ENCODE results near the gene ABCF2. TPM values are rescaled to one million over a fixed set of nuclear protein-coding genes. Genes with fewer than 3 reads are reported as not detected.

The ABCF2 gene
- total RNA-seq, 2 experiments from 2014 or later: 48.4 to 49.0 TPM

DNA sequence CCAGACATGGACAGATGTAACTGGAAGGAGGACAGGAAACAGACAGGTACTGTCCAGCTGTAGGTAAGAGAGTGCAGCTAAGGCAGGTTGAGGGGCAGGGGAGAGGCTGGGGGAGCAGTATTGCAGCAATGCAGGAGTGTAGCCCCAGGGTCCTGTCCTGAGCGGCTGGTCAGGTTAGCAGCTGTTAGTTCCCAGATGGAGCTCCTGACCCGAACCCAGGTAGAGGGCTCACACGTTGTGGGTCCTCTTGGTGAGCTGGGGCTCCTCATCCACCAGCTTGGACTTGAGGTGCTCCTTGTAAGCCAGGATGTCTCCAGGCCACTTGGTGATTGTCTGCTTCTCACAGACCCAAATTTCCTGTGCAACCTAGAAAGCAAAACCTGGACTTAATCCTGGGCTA, 13.2 kb downstream of the ABCF2 start:
- DNase-seq (no peak), ATAC-seq (no peak)
- H3K27me3 Mint-ChIP-seq: no peaks in the 10 kb centered on the region
- POLR2A ChIA-PET: no interaction called here
- intact Hi-C loops (cut with DNase I, micrococcal nuclease): no loop called here
- CTCF ChIA-PET: interaction anchor here (0.6 to 1.5 kb wide), 2 partner anchors 9 to 39 kb away, joined by 3 to 4 read pairs; no protein-coding TSS in a partner anchor
- H3K27ac Mint-ChIP-seq: no peak overlapping the region
- H3K36me3 Mint-ChIP-seq (ENCODE audit: low read depth): peaks cover 35% of the 10 kb centered on the region
- no peaks in the 10 kb centered on the region for H3K4me1 Mint-ChIP-seq
- no peak overlapping the region for H3K4me3 Mint-ChIP-seq
- no peaks in the 10 kb centered on the region for H3K9me3 Mint-ChIP-seq (ENCODE audit: low read depth)

DNA sequence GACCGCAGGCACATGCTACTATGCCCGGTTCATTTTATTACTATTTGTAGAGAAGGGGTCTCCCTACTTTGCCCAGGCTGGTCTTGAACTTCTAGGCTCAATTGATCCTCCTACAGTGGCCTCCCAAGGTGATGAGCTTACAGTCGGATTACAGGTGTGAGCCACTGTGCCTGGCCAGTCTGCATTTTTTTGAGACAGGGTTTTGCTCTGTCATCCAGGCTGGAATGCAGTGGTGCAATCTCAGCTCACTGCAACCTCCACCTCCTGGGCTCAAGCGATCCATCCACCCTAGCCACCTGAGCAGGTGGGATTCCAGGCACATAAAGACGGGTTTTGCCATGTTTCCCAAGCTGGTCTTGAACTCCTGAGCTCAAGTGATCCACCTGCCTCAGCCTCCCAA, 14.4 kb downstream of the ABCF2 start:
- Mint-ChIP-seq H3K27ac (no peak overlapping the region), H3K36me3 (ENCODE audit: low read depth) (peaks cover 23% of the 10 kb centered on the region), H3K27me3 (no peaks in the 10 kb centered on the region), H3K4me3 (no peak overlapping the region), H3K9me3 (ENCODE audit: low read depth) (no peaks in the 10 kb centered on the region), H3K4me1 (peaks cover 9% of the 10 kb centered on the region)
- CTCF ChIA-PET: no interaction called here
- DNase-seq: no peak
- POLR2A ChIA-PET: interaction anchor here (1.1 kb wide), 1 partner anchor 26 kb away, joined by 3 read pairs; no protein-coding TSS in a partner anchor
- no peak for ATAC-seq
- intact Hi-C loops (cut with DNase I, micrococcal nuclease): no loop called here

DNA sequence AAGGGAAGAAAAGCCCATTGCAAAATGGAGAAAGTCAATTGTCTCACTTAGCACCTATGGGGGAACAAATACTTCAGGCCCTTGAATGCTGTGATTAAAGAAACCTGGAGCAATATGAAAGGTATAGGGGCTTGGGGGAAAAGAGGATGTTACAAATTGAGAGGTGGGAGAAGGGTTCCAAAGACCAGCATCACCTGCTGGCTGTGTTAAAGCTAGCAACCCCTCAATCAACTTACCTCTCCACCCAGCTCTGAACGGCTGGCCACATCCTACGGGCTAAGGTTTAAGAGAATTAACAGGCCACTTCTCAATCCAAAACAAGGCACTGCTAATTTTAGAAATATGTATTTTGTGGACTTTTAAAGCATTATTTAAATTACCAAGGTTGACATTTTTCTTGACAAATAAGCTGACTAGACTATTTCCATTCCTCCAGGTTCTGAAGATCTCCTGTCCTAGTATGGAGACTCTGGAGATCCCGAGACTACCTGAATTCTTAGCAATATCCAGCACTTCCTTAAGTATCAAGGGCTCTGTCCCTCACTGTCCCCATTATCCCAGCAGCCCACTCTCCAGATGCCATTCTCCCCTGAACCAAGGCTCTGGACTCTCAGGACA, 15.7 kb downstream of the ABCF2 start:
- H3K27me3 Mint-ChIP-seq: no peaks in the 10 kb centered on the region
- ATAC-seq: no peak
- H3K27ac Mint-ChIP-seq: no peak overlapping the region
- intact Hi-C loops (cut with DNase I, micrococcal nuclease): no loop called here
- ChIA-PET CTCF (interaction anchor here (0.6 to 1.6 kb wide), 5 partner anchors 8 to 1327 kb away, joined by 3 to 6 read pairs (median 3); no protein-coding TSS in a partner anchor), POLR2A (interaction anchor here (0.8 kb wide), 1 partner anchor 12 kb away, joined by 4 read pairs; no protein-coding TSS in a partner anchor)
- H3K9me3 Mint-ChIP-seq (ENCODE audit: low read depth): no peaks in the 10 kb centered on the region
- H3K36me3 Mint-ChIP-seq (ENCODE audit: low read depth): peaks cover 20% of the 10 kb centered on the region
- H3K4me3 Mint-ChIP-seq: no peak overlapping the region
- DNase-seq: no peak
- peaks cover 21% of the 10 kb centered on the region for H3K4me1 Mint-ChIP-seq

- DNase-seq: no peak
- H3K36me3 Mint-ChIP-seq (ENCODE audit: low read depth): peaks cover 12% of the 10 kb centered on the region
- peaks cover 21% of the 10 kb centered on the region for H3K4me1 Mint-ChIP-seq
- ChIA-PET CTCF (interaction anchor here (1.6 kb wide), 1 partner anchor 33 kb away, joined by 6 read pairs; no protein-coding TSS in a partner anchor), POLR2A (no interaction called here)
- intact Hi-C loops (cut with DNase I, micrococcal nuclease): no loop called here
- no peak within 1 kb of the TSS for H3K27ac Mint-ChIP-seq
- no peaks in the 10 kb centered on the region for H3K9me3 Mint-ChIP-seq (ENCODE audit: low read depth)
- no peaks in the 10 kb centered on the region for H3K27me3 Mint-ChIP-seq
- ATAC-seq: no peak
- H3K4me3 Mint-ChIP-seq: no peak within 1 kb of the TSS
Observed at GRCh38 chr7:151210087-151210854, 16.7 kb downstream of the ABCF2 start, which contains the start of gene H2BK1. Gene H2BK1, minus strand, starts transcription at chr7:151210488. Its CDS starts 170 bp downstream, at chr7:151210318.

- Mint-ChIP-seq H3K36me3 (ENCODE audit: low read depth) (peaks cover 5% of the 10 kb centered on the region), H3K4me3 (no peak overlapping the region), H3K9me3 (ENCODE audit: low read depth) (no peaks in the 10 kb centered on the region), H3K4me1 (peaks cover 21% of the 10 kb centered on the region), H3K27ac (no peak overlapping the region), H3K27me3 (peaks cover 2% of the 10 kb centered on the region)
- ATAC-seq: no peak
- ChIA-PET CTCF (interaction anchor here (0.6 kb wide), 1 partner anchor 44 kb away, joined by 3 read pairs; no protein-coding TSS in a partner anchor), POLR2A (no interaction called here)
- intact Hi-C loops (cut with DNase I, micrococcal nuclease): no loop called here
- DNase-seq: no peak
Observed at GRCh38 chr7:151209588-151209987, 17.4 kb downstream of the ABCF2 start.

DNA sequence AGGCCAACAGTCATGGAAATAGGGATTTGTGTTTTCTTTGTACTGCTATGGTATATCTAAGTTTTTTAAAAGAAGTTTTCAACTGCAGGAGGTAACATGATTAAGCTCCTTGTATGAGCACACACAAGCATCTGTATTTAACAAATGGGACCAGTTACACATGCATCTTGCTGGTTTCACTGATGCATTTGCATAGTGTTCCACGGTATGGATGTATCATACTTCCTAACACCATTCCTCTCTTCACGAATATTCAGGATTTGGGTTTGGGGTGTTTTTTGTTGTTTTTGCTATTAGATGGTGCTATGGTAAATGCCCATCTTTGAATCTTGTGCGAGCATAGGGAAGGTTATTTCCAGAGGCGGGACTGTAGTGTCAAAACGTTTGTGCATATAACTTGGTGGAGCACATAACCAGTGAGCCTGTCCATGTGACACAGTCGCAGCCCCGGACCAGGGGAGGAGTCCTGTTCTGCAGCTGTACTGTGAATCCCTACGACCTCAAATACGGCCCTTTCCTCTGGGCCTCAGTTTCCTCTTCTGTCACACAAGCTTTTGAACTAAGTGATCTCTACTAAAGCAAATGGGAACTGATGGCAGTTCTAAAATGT, 18.6 kb downstream of the ABCF2 start:
- Mint-ChIP-seq H3K27ac (no peak overlapping the region), H3K36me3 (ENCODE audit: low read depth) (peaks cover 4% of the 10 kb centered on the region), H3K4me1 (peaks cover 21% of the 10 kb centered on the region), H3K27me3 (peaks cover 4% of the 10 kb centered on the region), H3K9me3 (ENCODE audit: low read depth) (no peaks in the 10 kb centered on the region), H3K4me3 (no peak overlapping the region)
- ChIA-PET POLR2A (no interaction called here), CTCF (no interaction called here)
- intact Hi-C loops (cut with DNase I, micrococcal nuclease): no loop called here
- no peak for DNase-seq
- no peak for ATAC-seq

DNA sequence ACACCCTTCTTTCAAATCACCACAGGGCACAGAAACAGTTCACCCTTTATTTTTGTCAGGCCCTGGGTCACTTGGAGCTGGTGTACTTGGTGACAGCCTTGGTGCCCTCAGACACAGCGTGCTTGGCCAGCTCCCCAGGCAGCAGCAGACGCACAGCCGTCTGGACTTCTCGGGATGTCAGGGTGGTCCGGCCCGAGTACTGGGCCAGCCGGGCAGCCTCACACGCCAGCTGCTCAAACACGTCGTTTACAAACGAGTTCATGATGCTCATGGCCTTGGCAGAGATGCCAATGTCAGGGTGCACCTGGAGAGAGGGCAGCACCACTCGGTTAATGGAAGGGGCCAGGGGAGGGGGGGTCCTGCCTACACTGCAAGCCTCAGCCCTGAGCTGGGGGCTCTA, 19.2 kb downstream of the ABCF2 start:
- H3K4me1 Mint-ChIP-seq: peaks cover 21% of the 10 kb centered on the region
- no peaks in the 10 kb centered on the region for H3K36me3 Mint-ChIP-seq (ENCODE audit: low read depth)
- H3K9me3 Mint-ChIP-seq (ENCODE audit: low read depth): no peaks in the 10 kb centered on the region
- H3K4me3 Mint-ChIP-seq: no peak overlapping the region
- CTCF ChIA-PET: no interaction called here
- peaks cover 4% of the 10 kb centered on the region for H3K27me3 Mint-ChIP-seq
- intact Hi-C loops (cut with DNase I, micrococcal nuclease): no loop called here
- POLR2A ChIA-PET: no interaction called here
- ATAC-seq (peak; percentile 11), DNase-seq (no peak)
- H3K27ac Mint-ChIP-seq: no peak overlapping the region

DNA sequence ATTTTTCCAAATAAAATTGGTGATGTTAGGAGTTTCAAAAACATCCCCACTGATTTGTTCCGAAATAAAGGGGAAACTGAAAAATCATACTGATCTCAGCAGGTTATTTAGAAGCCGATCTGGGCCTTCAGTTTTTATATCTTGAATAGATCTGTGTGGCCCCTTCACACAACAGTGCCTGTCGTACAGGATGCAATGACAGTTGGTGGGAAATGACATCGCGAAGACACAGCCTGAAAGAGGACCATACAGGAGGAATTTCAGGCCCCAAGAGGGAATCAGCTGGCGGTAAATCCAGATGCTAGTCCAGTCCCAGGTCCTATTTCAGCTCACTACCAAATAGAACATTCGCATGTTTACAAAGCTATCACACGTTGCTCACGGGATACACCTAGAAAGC, 19.7 kb downstream of the ABCF2 start:
- ChIA-PET POLR2A (no interaction called here), CTCF (interaction anchor here (1.4 kb wide), 1 partner anchor 119 kb away, joined by 3 read pairs; no protein-coding TSS in a partner anchor)
- H3K36me3 Mint-ChIP-seq (ENCODE audit: low read depth): no peaks in the 10 kb centered on the region
- H3K27ac Mint-ChIP-seq: no peak overlapping the region
- peaks cover 4% of the 10 kb centered on the region for H3K27me3 Mint-ChIP-seq
- no peak for DNase-seq
- peaks cover 21% of the 10 kb centered on the region for H3K4me1 Mint-ChIP-seq
- intact Hi-C loops (cut with DNase I, micrococcal nuclease): no loop called here
- no peak overlapping the region for H3K4me3 Mint-ChIP-seq
- no peaks in the 10 kb centered on the region for H3K9me3 Mint-ChIP-seq (ENCODE audit: low read depth)
- peak; percentile 53 for ATAC-seq

GRCh38 chr7:151206914-151207313, 20.1 kb downstream of the ABCF2 start:
- Mint-ChIP-seq H3K36me3 (ENCODE audit: low read depth) (no peaks in the 10 kb centered on the region), H3K27ac (no peak overlapping the region), H3K9me3 (ENCODE audit: low read depth) (no peaks in the 10 kb centered on the region), H3K4me1 (peaks cover 21% of the 10 kb centered on the region), H3K4me3 (no peak overlapping the region), H3K27me3 (peaks cover 4% of the 10 kb centered on the region)
- no peak for DNase-seq
- POLR2A ChIA-PET: no interaction called here
- ATAC-seq: peak; percentile 24
- CTCF ChIA-PET: interaction anchor here (1.4 kb wide), 1 partner anchor 118 kb away, joined by 3 read pairs; no protein-coding TSS in a partner anchor
- intact Hi-C loops (cut with DNase I, micrococcal nuclease): no loop called here

- H3K4me1 Mint-ChIP-seq: peaks cover 21% of the 10 kb centered on the region
- H3K36me3 Mint-ChIP-seq (ENCODE audit: low read depth): no peaks in the 10 kb centered on the region
- no peak for DNase-seq
- ChIA-PET CTCF (interaction anchor here (0.6 to 1.4 kb wide), 4 partner anchors 39 to 863 kb away, joined by 3 to 5 read pairs (median 3); no protein-coding TSS in a partner anchor), POLR2A (no interaction called here)
- intact Hi-C loops (cut with DNase I, micrococcal nuclease): no loop called here
- no peak overlapping the region for H3K4me3 Mint-ChIP-seq
- peaks cover 4% of the 10 kb centered on the region for H3K27me3 Mint-ChIP-seq
- ATAC-seq: no peak
- H3K27ac Mint-ChIP-seq: no peak overlapping the region
- H3K9me3 Mint-ChIP-seq (ENCODE audit: low read depth): no peaks in the 10 kb centered on the region
Observed at GRCh38 chr7:151205730-151206129, 21.3 kb downstream of the ABCF2 start.

DNA sequence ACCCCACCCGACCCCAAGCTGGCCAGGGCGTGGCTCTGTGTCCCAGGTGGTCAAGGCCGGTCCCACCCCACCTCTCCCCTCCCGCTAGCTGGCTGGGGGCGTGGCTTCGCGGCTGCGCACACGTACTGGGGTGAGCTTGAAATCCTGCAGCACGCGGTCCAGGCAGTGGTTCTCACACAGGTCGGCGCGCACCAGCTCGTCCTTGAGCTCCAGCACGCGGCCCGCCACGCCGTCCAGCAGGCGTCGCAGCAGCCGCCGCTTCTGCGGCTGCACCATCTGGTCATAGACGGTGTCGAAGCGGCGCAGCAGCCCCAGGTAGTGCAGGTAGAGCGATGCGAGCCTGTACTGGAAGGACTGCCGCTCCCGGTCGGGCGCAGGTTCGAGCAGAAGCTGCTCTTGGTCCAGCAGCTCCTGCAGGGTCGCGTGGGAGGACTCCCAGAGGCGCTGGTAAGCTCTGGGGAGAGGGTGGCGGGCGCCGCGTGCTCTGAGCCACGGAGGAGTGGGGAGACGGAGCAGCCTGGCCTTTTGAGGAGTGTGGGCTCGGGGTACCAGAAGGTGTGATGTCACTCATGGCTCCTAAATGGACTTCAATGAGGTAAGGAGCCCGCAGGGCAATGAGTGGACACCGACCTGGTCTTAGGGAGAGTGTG, 22.5 kb downstream of the ABCF2 start:
- peaks cover 4% of the 10 kb centered on the region for H3K27me3 Mint-ChIP-seq

More for the DNA sequence above, 22.5 kb downstream of the ABCF2 start:
- peaks cover 21% of the 10 kb centered on the region for H3K4me1 Mint-ChIP-seq
- POLR2A ChIA-PET: interaction anchor here (0.6 kb wide), 1 partner anchor 25 kb away, joined by 3 read pairs; no protein-coding TSS in a partner anchor
- intact Hi-C loops (cut with DNase I, micrococcal nuclease): no loop called here
- no peak overlapping the region for H3K4me3 Mint-ChIP-seq
- no peaks in the 10 kb centered on the region for H3K36me3 Mint-ChIP-seq (ENCODE audit: low read depth)
- ATAC-seq (no peak), DNase-seq (no peak)
- no peak overlapping the region for H3K27ac Mint-ChIP-seq
- H3K9me3 Mint-ChIP-seq (ENCODE audit: low read depth): no peaks in the 10 kb centered on the region
- CTCF ChIA-PET: no interaction called here

Data from activated CD4-positive, alpha-beta T cell treated with anti-CD3 and anti-CD28 coated beads for 36 hours (primary cell).